Muscle layer of colon (tissue), 2 donors: ENCODE measurements around the gene IL20.

ENCODE experiments used
- H3K27ac ChIP-seq: one replicate; pipeline ENCODE4 v1.7.0; 2013; ENCODE audit warnings: low read depth, mild to moderate bottlenecking, low read length, moderate library complexity
- H3K27me3 ChIP-seq, 2 donors: one replicate each; pipeline ENCODE4 v1.7.0; 2013; ENCODE audit warnings: low read length in 2 of 2, mild to moderate bottlenecking in 2 of 2; ENCODE audit not compliant: insufficient read depth in 2 of 2, control insufficient read depth in 1 of 2
- H3K36me3 ChIP-seq: one replicate; pipeline ENCODE4 v1.7.0; 2013; ENCODE audit warnings: mild to moderate bottlenecking, low read length; ENCODE audit not compliant: insufficient read depth
- H3K4me1 ChIP-seq: one replicate; pipeline ENCODE4 v1.7.0; 2013; ENCODE audit warnings: mild to moderate bottlenecking, low read length; ENCODE audit not compliant: insufficient read depth
- H3K4me3 ChIP-seq, 2 donors: one replicate each; pipeline ENCODE4 v1.7.0; 2013; ENCODE audit warnings: low read length in 2 of 2, low read depth in 1 of 2, mild to moderate bottlenecking in 1 of 2, moderate library complexity in 1 of 2
- H3K9ac ChIP-seq: one replicate; pipeline ENCODE4 v1.7.0; 2013; ENCODE audit warnings: low read length
- H3K9me3 ChIP-seq: one replicate; pipeline ENCODE4 v1.7.0; 2013; ENCODE audit warnings: mild to moderate bottlenecking, low read length
- donor health status: abdominal sarcoma.
- donor health status: Adenocarcinoma of cecum.

The IL20 gene

DNA sequence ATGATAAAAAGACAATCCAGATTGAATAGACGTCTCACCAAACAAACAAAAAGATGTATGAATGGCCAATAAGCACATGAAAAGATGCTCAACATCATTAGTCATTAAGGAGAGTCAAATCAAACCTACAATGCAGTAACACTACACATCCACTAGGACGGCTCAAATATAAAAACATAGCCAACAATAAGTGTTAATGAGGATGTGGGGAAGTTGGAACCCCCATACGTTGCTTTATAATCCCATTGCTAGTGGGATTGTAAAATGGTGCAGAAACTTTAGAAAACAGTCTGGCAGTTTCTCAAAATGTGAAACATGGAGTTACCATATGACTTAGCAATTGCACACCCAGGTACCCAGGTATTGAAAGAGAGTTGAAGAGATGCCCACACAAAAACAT is 17.1 kb downstream of the IL20 start:
- Histone ChIP-seq H3K27ac (no peak overlapping the region), H3K4me1 (no peaks in the 10 kb centered on the region)

DNA sequence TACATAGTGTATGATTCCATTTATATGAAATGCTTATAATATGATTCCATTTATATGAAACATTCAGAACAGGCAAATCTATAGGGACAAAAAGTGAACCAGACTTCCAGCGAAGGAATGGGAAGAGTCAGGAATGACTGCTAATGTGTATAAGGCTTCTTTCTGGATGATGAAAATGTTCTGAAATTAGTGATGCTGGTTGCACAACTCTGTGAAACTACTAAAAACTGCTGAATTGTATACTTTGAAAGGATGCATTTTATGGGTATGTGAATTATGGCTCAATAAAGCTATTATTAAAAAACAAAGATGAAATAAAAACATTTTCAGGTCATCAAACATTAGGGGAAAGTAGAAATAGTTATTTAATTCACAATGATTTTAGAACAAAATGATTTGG is 17.7 kb downstream of the IL20 start:
- Histone ChIP-seq H3K27ac (no peak overlapping the region), H3K27me3 (no peaks in the 10 kb centered on the region), H3K9me3 (peaks cover 5% of the 10 kb centered on the region), H3K36me3 (no peaks in the 10 kb centered on the region), H3K4me3 (no peak overlapping the region), H3K4me1 (no peaks in the 10 kb centered on the region), H3K9ac (no peak overlapping the region)

More for the DNA sequence above, 17.1 kb downstream of the IL20 start:
- Histone ChIP-seq H3K9me3 (peaks cover 6% of the 10 kb centered on the region), H3K27me3 (no peaks in the 10 kb centered on the region), H3K9ac (no peak overlapping the region), H3K36me3 (no peaks in the 10 kb centered on the region), H3K4me3 (no peak overlapping the region)

DNA sequence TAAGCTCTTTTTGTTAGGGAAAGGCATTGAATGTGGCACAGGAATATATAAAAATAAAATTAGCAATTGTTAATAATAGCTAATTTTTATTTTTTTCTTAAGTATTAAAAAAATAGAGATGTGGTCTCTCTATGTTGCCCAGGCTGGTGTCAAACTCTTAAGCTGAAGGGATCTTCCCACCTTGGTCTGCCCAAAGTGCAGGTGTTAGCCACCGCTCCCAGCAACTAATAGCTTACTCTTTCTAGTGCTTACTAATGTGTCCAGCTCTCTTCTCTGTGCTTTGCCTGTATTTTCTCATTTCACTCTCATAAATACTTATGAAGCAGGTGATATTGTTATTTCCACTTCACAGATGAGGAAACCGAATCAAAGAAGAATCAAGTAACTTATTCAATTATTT is 18.5 kb downstream of the IL20 start:
- Histone ChIP-seq H3K9me3 (no peaks in the 10 kb centered on the region), H3K27me3 (no peaks in the 10 kb centered on the region), H3K4me3 (no peak overlapping the region), H3K4me1 (no peaks in the 10 kb centered on the region), H3K27ac (no peak overlapping the region), H3K9ac (no peak overlapping the region), H3K36me3 (no peaks in the 10 kb centered on the region)

DNA sequence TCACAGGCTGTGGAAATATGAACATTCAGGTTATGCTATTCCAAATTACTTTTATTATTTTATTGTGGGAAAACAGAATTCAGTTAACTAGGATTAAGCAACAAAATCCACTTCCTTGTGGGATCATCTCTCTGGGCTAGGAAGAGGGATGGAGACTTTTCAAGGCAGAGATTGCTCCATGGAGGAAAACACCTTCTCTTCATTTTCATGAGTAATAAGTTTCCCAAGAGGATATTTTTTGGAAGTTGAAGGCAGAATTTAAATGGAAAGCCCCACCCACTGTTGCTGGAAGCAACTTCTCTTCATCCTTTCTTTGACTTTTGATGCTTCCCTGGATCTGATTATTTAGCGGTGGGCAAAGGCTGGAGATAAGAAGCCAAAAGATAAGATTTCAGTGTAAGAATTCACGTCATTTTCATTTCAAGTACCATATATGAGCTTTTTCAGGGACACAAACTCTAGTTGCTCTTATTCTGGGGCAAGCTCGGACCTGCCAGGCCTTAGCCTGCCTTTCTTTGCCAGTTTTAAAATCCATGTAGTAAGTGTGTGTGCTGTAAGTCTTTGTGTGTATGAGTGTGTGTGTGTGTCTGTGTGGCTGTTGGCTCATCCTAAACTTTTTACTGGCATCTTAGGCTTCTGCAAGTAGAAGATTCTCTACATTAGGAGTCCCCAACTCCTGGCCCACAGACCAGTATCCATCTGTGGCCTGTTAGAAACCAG is 20.1 kb downstream of the IL20 start:
- no peaks in the 10 kb centered on the region for H3K27me3 ChIP-seq
- H3K4me3 ChIP-seq, result no peak overlapping the region
- no peak overlapping the region for H3K27ac ChIP-seq
- no peaks in the 10 kb centered on the region for H3K9me3 ChIP-seq
- H3K9ac ChIP-seq, result no peak overlapping the region
- no peaks in the 10 kb centered on the region for H3K4me1 ChIP-seq
- H3K36me3 ChIP-seq, result no peaks in the 10 kb centered on the region

DNA sequence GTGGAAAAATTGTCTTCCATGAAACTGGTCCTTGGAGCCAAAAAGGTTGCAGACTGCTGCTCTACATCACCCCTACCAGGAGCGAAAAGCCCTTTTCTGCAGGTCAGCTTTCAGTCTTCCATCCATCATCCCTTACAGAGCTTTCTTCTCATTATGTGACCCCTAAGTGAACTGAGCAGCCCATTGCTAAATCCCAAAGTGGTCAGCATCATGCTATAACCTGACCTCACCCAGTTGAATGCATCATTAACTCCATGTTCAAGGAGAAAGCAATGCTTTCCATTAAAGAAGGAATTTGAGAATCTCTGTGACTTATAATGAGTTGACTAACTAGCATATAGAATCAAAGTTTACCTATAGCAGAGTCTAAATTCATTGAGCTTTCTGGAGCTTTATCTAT is 21.4 kb downstream of the IL20 start:
- Histone ChIP-seq H3K27me3 (no peaks in the 10 kb centered on the region), H3K9ac (no peak overlapping the region), H3K36me3 (no peaks in the 10 kb centered on the region), H3K4me1 (no peaks in the 10 kb centered on the region), H3K9me3 (no peaks in the 10 kb centered on the region), H3K27ac (no peak overlapping the region), H3K4me3 (no peak overlapping the region)

DNA sequence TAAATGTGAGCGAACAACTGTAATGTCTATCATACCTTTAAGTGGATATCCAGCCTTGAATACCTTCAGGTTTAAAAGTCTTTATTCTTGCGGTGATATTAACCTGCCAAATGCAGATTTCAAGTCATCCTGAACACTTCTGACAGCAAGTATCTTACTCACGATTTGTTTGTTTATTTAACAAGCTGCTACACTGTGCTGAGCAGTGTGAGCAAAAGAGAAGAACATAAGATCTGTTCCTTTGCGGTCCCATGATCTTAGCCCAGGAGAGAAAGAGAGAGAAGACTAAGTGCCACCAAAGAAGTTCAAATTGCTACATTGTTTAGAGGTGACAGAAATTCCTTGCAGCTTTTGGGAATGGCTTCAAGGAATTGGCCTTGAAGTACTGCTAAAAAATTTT is 22.3 kb downstream of the IL20 start:
- Histone ChIP-seq H3K27me3 (no peaks in the 10 kb centered on the region), H3K4me3 (no peak overlapping the region), H3K9ac (no peak overlapping the region), H3K9me3 (no peaks in the 10 kb centered on the region), H3K4me1 (no peaks in the 10 kb centered on the region), H3K27ac (no peak overlapping the region), H3K36me3 (no peaks in the 10 kb centered on the region)

DNA sequence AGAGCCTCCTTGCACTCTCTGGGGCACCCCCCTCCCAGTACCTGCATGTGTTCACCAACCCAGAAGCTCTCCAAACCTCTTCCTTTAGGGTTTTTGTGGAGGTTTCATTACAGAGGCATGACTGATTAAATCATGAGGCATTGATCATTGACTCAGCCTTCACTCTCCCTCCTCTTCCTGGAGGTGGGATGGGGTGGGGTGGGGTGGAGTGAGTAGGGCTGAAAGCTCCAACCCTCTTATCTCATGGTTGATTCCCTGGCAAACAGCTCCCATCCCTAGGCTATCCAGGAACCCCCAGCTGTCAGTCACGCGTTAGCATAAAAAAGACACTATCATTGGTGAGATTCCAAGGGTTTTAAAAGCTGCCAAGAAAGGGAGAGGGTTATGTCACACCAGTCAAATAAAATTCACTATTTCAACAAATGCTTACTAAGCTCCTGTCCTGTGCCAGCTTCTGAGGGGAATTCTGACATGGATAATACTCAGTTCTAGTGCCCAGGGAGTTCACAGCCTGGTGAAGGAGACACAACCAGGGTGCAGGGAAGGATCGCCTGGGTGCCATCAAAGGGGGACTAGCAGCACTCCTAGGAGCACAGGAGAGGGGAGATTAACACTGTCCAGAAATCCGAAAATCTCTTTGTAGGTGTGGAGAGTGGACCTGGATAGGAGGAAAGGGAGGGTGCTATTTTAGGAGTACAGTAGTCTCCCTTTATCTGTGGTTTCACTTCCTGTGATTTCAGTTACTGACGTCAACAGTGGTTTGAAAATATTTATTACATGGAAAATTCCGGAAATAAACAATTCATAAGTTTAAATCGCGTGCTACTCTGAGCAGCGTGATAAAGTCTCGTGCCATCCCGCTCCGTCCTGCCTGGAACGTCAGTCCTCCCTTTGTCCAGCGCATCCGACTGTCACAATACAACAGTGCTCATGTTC is 25.0 kb downstream of the IL20 start:
- Histone ChIP-seq H3K9ac (no peak overlapping the region), H3K9me3 (no peaks in the 10 kb centered on the region), H3K4me1 (no peaks in the 10 kb centered on the region), H3K4me3 (no peak overlapping the region), H3K36me3 (no peaks in the 10 kb centered on the region), H3K27me3 (no peaks in the 10 kb centered on the region), H3K27ac (no peak overlapping the region)

DNA sequence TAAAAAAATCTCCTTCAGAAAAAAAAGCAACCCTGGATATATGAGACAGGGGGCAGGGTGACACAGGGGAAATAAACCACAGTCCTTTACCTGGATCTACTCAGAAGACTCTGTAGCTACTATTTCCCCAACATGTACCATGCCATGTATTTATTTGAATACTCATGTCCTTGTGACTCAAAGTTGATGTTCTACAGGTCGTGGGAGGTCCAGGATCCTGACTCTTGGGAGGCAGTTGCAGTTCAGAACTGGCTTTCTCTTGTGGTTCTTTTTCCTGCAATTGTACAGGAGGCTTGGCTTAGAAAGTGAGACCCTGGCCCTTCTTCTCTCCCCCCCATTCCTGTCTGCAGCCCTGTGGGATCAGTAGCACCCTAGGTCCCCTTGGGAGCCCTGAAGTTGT is 26.0 kb downstream of the IL20 start:
- Histone ChIP-seq H3K27me3 (no peaks in the 10 kb centered on the region), H3K27ac (no peak overlapping the region), H3K9me3 (no peaks in the 10 kb centered on the region), H3K4me3 (no peak overlapping the region), H3K9ac (no peak overlapping the region), H3K4me1 (no peaks in the 10 kb centered on the region), H3K36me3 (no peaks in the 10 kb centered on the region)

DNA sequence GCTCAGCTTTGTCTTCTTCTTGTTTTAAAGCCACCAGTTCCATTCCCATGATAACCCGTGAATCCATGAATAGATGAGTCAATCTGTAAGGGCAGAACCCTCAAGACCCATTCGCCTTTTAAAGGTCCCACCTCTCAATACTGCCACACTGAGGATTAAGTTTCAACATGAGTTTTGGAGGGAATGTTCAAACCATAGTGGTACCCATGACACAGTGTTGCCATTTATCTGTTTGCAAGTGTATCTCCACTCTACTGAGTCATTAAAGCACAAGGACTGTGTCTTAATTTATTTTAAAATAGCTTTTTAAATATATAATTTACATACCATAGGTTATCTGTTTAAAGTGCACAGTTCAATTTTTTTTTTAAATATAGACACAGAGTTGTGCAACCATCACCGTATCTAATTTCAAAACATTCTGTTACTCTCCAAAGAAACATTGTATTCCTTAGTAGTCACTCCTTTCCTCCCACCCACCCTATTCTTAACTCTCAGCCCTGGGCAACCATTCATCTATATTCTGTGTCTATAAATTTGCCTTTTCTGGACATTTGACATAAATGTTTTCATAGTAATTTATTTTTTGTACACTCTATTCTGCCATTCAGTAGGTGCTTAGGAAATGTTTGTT is 27.0 kb downstream of the IL20 start:
- H3K4me1 ChIP-seq, result no peaks in the 10 kb centered on the region
- H3K27ac ChIP-seq, result no peak overlapping the region
- H3K9me3 ChIP-seq, result no peaks in the 10 kb centered on the region
- no peaks in the 10 kb centered on the region for H3K27me3 ChIP-seq
- no peak overlapping the region for H3K9ac ChIP-seq
- H3K4me3 ChIP-seq, result no peak overlapping the region
- no peaks in the 10 kb centered on the region for H3K36me3 ChIP-seq

DNA sequence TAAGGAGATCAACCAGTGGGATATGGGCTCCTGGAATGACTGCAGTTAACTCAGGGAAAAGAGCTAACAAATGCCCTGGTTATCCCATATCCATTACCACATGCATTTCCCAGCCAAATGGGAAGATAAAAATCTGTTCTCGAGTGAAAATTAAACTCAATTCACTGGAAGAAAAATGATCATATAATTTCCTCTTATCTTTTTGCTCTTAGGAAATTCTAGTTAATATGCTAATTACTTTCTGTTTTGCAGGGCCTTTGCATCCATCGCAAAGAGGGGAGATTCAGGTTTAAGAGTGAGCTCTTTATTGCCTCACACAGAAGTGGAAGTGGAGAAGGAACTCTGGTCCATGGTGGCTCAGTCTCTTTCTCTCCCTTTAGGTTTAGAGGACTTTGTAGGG is 28.0 kb downstream of the IL20 start:
- H3K9ac ChIP-seq, result no peak overlapping the region
- H3K27me3 ChIP-seq, result no peaks in the 10 kb centered on the region
- H3K4me1 ChIP-seq, result no peaks in the 10 kb centered on the region
- no peak overlapping the region for H3K27ac ChIP-seq
- no peaks in the 10 kb centered on the region for H3K36me3 ChIP-seq
- no peaks in the 10 kb centered on the region for H3K9me3 ChIP-seq
- no peak overlapping the region for H3K4me3 ChIP-seq

DNA sequence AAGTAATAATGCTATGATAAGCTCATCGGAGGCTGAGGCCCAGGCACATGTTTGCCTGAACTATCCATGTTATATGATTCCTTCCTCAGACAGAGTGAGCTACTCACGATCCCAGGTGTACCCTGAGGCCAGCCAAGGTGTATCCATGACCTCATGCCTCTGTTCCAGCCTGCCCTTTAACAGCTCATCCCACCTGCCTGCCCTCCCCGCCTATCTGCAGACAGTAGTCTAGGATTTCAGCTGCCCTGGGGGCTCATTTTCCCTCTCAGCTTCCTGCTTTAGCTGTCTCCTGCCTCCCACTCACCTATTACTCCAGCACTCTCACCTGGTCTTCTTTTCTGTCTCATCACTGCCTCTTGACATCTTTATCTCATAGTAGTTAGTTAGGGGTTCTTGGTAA is 29.9 kb downstream of the IL20 start:
- peaks cover 0 to 4% of the 10 kb centered on the region in 2 donors for H3K27me3 ChIP-seq
- H3K9me3 ChIP-seq, result no peaks in the 10 kb centered on the region
- no peaks in the 10 kb centered on the region for H3K4me1 ChIP-seq
- H3K36me3 ChIP-seq, result no peaks in the 10 kb centered on the region
- H3K27ac ChIP-seq, result no peak overlapping the region
- no peak overlapping the region for H3K9ac ChIP-seq
- H3K4me3 ChIP-seq, result no peak overlapping the region
